GM13976 (cell line): ENCODE measurements around the gene CCSER2.

ENCODE experiments used
- DNase-seq: peaks from one replicate; pipeline ENCODE4 v3.0.0; 2012; ENCODE audit warnings: low spot score
- in situ Hi-C: fragments of 300-500 bp; cut with MboI; formaldehyde crosslinking; loops from one replicate; pipeline ENCODE4 v1.12.0; 2022; ENCODE audit warnings: low sequenced_read_pairs, mixed read lengths, inconsistent platforms; ENCODE audit not compliant: unreplicated experiment
- TF ChIP-seq, protein P1 (sequence below): IDR thresholded peaks from 2 replicates; pipeline ENCODE4 v1.5.1; 2012; ENCODE audit warnings: borderline replicate concordance, mild to moderate bottlenecking; ENCODE audit not compliant: insufficient read depth; ENCODE audit errors: extremely low read depth, missing control alignments, control extremely low read depth

The CCSER2 gene

DNA sequence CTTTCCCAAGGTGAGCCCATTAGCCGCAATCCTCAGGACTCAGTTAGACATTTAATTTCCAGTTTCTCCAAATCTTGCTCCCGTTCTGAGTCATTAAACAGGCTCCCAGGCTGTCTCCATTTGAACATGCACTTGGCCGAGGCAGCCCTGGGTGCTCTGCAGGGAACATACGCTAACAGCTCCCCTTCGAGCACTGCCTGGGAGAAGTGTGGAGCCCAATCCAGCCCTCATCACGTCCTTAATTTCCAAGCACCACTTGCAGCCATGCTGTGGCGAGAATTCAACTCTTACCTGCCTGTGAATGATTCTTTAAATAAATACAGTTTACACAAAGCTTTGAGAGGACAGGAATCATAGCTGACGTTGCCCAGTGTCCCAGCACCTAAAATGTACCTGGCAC, 218.2 kb downstream of the CCSER2 start:
- in situ Hi-C loops: no loop called here
- TF ChIP-seq, protein P1, sequence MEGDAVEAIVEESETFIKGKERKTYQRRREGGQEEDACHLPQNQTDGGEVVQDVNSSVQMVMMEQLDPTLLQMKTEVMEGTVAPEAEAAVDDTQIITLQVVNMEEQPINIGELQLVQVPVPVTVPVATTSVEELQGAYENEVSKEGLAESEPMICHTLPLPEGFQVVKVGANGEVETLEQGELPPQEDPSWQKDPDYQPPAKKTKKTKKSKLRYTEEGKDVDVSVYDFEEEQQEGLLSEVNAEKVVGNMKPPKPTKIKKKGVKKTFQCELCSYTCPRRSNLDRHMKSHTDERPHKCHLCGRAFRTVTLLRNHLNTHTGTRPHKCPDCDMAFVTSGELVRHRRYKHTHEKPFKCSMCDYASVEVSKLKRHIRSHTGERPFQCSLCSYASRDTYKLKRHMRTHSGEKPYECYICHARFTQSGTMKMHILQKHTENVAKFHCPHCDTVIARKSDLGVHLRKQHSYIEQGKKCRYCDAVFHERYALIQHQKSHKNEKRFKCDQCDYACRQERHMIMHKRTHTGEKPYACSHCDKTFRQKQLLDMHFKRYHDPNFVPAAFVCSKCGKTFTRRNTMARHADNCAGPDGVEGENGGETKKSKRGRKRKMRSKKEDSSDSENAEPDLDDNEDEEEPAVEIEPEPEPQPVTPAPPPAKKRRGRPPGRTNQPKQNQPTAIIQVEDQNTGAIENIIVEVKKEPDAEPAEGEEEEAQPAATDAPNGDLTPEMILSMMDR: no peak
- no peak for DNase-seq

- TF ChIP-seq, protein P1: no peak
- in situ Hi-C loops: no loop called here
- DNase-seq: no peak
Measured at GRCh38 chr10:84547616-84548015, 219.2 kb downstream of the CCSER2 start.

DNA sequence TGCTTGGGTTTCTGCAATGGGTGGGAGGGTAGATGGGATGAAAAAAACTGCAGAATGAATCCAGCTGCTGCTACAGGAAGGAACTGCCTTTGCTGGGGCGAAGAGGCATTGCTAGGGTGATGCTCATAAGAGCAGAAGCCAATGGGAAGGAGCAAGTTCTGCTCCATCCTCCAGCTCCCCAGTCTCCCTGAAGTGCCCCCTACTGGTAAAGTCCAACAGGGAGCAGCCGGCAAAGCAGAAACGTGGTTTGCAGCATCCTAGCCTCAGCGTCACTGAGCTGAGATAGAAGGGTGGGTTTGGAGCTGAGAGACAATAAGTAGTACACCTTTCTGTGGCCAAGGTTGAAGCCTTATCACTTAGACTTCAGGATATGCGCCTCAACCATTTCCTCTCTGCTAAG, 220.5 kb downstream of the CCSER2 start:
- TF ChIP-seq, protein P1: no peak
- no peak for DNase-seq
- in situ Hi-C loops: no loop called here

DNA sequence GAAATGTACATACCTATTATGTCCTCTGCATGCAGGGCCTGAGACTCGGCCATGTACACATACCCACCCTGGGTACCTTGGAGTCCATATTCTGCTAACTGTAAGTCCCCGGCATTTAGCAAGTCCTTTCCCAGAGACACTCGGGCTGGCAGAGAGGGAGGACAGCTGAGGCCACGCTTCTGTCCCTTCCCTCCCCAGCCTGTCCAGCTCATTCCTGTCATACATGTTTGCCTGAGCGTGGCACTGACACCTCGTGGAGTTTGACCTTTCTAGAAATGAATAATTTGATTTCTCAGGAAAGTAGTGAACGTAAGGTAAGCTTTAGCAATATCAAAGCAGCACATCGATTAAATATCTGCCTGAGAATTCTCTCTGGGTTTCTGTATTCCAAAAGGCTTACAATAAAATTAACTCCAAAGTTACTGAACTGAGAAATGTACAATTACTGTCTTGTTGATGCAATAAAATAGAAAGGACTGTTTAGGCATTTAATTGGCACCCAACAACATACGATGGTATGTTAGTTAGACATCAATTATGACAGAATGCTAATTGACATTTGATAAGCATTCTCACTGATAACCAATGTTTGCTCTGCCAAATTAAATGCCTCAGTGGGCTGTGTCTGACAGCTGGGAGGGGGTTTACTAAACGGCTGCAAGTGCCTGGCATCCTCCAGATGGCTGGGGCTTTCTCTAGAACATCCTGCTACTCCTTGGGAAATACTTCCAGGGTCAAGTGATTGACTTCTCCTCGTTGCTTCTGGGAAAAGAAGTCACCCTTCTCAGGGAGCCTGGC, 221.2 kb downstream of the CCSER2 start:
- DNase-seq: no peak
- TF ChIP-seq, protein P1: no peak
- in situ Hi-C loops: no loop called here

- in situ Hi-C loops: no loop called here
- DNase-seq: no peak
- TF ChIP-seq, protein P1: no peak
Measured at GRCh38 chr10:84550756-84551436, 222.5 kb downstream of the CCSER2 start.

GRCh38 chr10:84551437-84552120, 223.2 kb downstream of the CCSER2 start:
- DNase-seq: no peak
- TF ChIP-seq, protein P1: no peak

More at GRCh38 chr10:84551437-84552120, 223.2 kb downstream of the CCSER2 start:
- in situ Hi-C loops: no loop called here
